ENCODE results near the gene KIF1A. TPM values are rescaled to one million over a fixed set of nuclear protein-coding genes. Genes with fewer than 3 reads are reported as not detected.

The KIF1A gene
- total RNA-seq, 1 experiment from 2014 or later, result not detected

GRCh38 chr2:240791221-240791800 lies 28.7 kb downstream of the KIF1A start:
- Histone ChIP-seq H3K9ac (ENCODE audit: low read length) (no peak overlapping the region), H3F3A (ENCODE audit: low read length, unreplicated experiment) (no peaks in the 10 kb centered on the region), H4K20me1 (ENCODE audit: low read length) (no peaks in the 10 kb centered on the region), H3K4me3 (ENCODE audit: low read length) (no peak overlapping the region), H3K9me3 (ENCODE audit: low read length) (no peaks in the 10 kb centered on the region), H3K27me3 (ENCODE audit: low read length) (peaks cover 21% of the 10 kb centered on the region), H3K79me2 (ENCODE audit: low read length) (no peaks in the 10 kb centered on the region), H3K9me2 (replicated peaks; ENCODE audit: low read length) (no peaks in the 10 kb centered on the region), H2AFZ (ENCODE audit: low read length) (no peak overlapping the region), H3K27ac (ENCODE audit: low read length) (no peak overlapping the region), H3K4me2 (ENCODE audit: low read length) (no peak overlapping the region), H3K4me1 (ENCODE audit: insufficient read depth, low read length) (no peaks in the 10 kb centered on the region), H3K36me3 (ENCODE audit: low read depth, low read length) (no peaks in the 10 kb centered on the region)
- CTCF ChIA-PET, result no interaction called here
- TF ChIP-seq EZH2phosphoT487 (IDR thresholded peaks at IDR 0.05; ENCODE audit: borderline replicate concordance, low read length) (no peak), EZH2 (IDR thresholded peaks at IDR 0.05; ENCODE audit: low read length, unreplicated experiment) (no peak), CTCF (conservative IDR thresholded peaks at IDR 0.05; ENCODE audit: low read depth, low read length) (no peak)
- POLR2A ChIA-PET (ENCODE audit: unreplicated experiment), result no interaction called here
- intact Hi-C loops (cut with micrococcal nuclease), result no loop called here
- ATAC-seq (no peak), DNase-seq (no peak)
- BruUV-seq (replicated peaks), result no TSS peak

GRCh38 chr2:240790370-240791220 lies 29.4 kb downstream of the KIF1A start:
- POLR2A ChIA-PET (ENCODE audit: unreplicated experiment), result no interaction called here
- no peak overlapping the region for H2AFZ ChIP-seq (ENCODE audit: low read length)
- H3K9me3 ChIP-seq (ENCODE audit: low read length), result no peaks in the 10 kb centered on the region
- TF ChIP-seq EZH2phosphoT487 (IDR thresholded peaks at IDR 0.05; ENCODE audit: borderline replicate concordance, low read length) (no peak), EZH2 (IDR thresholded peaks at IDR 0.05; ENCODE audit: low read length, unreplicated experiment) (no peak), CTCF (conservative IDR thresholded peaks at IDR 0.05; ENCODE audit: low read depth, low read length) (no peak)
- no peak overlapping the region for H3K4me2 ChIP-seq (ENCODE audit: low read length)
- peaks cover 15% of the 10 kb centered on the region for H3K27me3 ChIP-seq (ENCODE audit: low read length)
- no peaks in the 10 kb centered on the region for H3K9me2 ChIP-seq (replicated peaks; ENCODE audit: low read length)
- H3K27ac ChIP-seq (ENCODE audit: low read length), result no peak overlapping the region
- no TSS peak for BruUV-seq (replicated peaks)
- no peaks in the 10 kb centered on the region for H3K36me3 ChIP-seq (ENCODE audit: low read depth, low read length)
- H3K4me3 ChIP-seq (ENCODE audit: low read length), result no peak overlapping the region
- intact Hi-C loops (cut with micrococcal nuclease), result no loop called here
- H3K9ac ChIP-seq (ENCODE audit: low read length), result no peak overlapping the region
- H3K4me1 ChIP-seq (ENCODE audit: insufficient read depth, low read length), result no peaks in the 10 kb centered on the region
- H3K79me2 ChIP-seq (ENCODE audit: low read length), result no peaks in the 10 kb centered on the region
- DNase-seq (no peak), ATAC-seq (no peak)
- CTCF ChIA-PET, result no interaction called here
- no peaks in the 10 kb centered on the region for H4K20me1 ChIP-seq (ENCODE audit: low read length)
- no peaks in the 10 kb centered on the region for H3F3A ChIP-seq (ENCODE audit: low read length, unreplicated experiment)
